GM19463 (cell line): ENCODE results near the gene GID8.

Experiments
- ATAC-seq: cut with Tn5 transposase; IDR thresholded peaks from one replicate; pipeline ENCODE4 v1.9.1; 2021; ENCODE audit warnings: mild to moderate bottlenecking, moderate library complexity; ENCODE audit not compliant: unreplicated experiment

GID8 gene

GRCh38 chr20:62938105-62938888 lies at the start of gene GID8:
GID8 (plus strand) TSS chr20:62938147; CDS start chr20:62941503, 3,356 bp downstream.
- peak; percentile 41 for ATAC-seq

GRCh38 chr20:62888406-62888805 lies 49.5 kb upstream of the GID8 start:
- no peak for ATAC-seq

GRCh38 chr20:62888910-62889309 lies 49.0 kb upstream of the GID8 start:
- ATAC-seq, result no peak

GRCh38 chr20:62889411-62889810 lies 48.5 kb upstream of the GID8 start:
- no peak for ATAC-seq

- no peak for ATAC-seq
Measured at GRCh38 chr20:62889871-62890270, 48.1 kb upstream of the GID8 start.

GRCh38 chr20:62890444-62890843 lies 47.5 kb upstream of the GID8 start:
- no peak for ATAC-seq

- no peak for ATAC-seq
Measured at GRCh38 chr20:62891111-62891510, 46.8 kb upstream of the GID8 start.

- no peak for ATAC-seq
Measured at GRCh38 chr20:62892348-62893304, 45.3 kb upstream of the GID8 start.

GRCh38 chr20:62893700-62894099 lies 44.2 kb upstream of the GID8 start:
- ATAC-seq, result no peak

GRCh38 chr20:62894261-62894660 lies 43.7 kb upstream of the GID8 start:
- ATAC-seq, result no peak

GRCh38 chr20:62895539-62895938 lies 42.4 kb upstream of the GID8 start:
- no peak for ATAC-seq

GRCh38 chr20:62896526-62896925 lies 41.4 kb upstream of the GID8 start:
- no peak for ATAC-seq

GRCh38 chr20:62897666-62898065 lies 40.3 kb upstream of the GID8 start:
- ATAC-seq, result no peak

GRCh38 chr20:62898093-62898964 lies 39.6 kb upstream of the GID8 start:
- ATAC-seq, result no peak

GRCh38 chr20:62898970-62899632 lies 38.8 kb upstream of the GID8 start:
- no peak for ATAC-seq

GRCh38 chr20:62899633-62900051 lies 38.3 kb upstream of the GID8 start:
- ATAC-seq, result no peak

- peak; percentile 74 for ATAC-seq
Measured at GRCh38 chr20:62900052-62900691, 37.8 kb upstream of the GID8 start.

- no peak for ATAC-seq
Measured at GRCh38 chr20:62900692-62901584, 37.0 kb upstream of the GID8 start.

GRCh38 chr20:62901891-62902290 lies 36.1 kb upstream of the GID8 start:
- ATAC-seq, result no peak
